Measurements from ENCODE around the gene NAAA. TPM values are rescaled to one million over a fixed set of nuclear protein-coding genes. Genes with fewer than 3 reads are reported as not detected.

The NAAA gene
- total and polyA plus RNA-seq, 2 of the 13 experiments (the other 11 are each of a cell fraction or from before 2014, with no cell fraction given), result 22.4 to 24.6 TPM

DNA sequence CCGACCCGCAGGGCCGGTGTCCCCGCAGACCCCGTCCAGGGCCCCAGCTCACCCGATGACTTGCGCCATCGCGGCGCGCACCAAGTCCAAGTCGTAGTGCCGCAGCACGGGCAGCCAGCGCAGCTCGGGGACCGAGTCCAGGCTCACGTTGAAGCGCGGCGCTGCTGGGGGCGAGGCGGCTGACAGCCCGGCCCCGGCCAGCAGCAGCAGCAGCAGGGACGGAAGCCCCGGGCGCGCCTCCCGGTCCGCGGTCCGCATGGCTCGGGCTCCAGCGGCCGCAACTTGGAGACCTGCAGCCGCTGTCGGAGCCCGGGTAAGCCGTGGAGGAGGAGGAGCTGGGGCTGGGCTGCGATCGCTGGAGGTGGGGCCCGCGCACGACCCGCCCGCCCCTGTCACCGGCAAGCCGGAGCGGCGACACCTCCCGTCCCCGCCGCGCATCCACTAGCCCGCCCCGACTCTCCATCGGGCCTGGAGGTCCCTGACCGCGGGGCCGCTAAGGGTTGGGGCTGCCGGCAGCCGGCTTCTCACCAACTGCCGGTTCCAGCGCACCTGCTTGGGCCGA, at the start of gene NAAA (continued):
- TF ChIP-seq, protein P1, sequence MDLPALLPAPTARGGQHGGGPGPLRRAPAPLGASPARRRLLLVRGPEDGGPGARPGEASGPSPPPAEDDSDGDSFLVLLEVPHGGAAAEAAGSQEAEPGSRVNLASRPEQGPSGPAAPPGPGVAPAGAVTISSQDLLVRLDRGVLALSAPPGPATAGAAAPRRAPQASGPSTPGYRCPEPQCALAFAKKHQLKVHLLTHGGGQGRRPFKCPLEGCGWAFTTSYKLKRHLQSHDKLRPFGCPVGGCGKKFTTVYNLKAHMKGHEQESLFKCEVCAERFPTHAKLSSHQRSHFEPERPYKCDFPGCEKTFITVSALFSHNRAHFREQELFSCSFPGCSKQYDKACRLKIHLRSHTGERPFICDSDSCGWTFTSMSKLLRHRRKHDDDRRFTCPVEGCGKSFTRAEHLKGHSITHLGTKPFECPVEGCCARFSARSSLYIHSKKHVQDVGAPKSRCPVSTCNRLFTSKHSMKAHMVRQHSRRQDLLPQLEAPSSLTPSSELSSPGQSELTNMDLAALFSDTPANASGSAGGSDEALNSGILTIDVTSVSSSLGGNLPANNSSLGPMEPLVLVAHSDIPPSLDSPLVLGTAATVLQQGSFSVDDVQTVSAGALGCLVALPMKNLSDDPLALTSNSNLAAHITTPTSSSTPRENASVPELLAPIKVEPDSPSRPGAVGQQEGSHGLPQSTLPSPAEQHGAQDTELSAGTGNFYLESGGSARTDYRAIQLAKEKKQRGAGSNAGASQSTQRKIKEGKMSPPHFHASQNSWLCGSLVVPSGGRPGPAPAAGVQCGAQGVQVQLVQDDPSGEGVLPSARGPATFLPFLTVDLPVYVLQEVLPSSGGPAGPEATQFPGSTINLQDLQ (CRISPR knock-in tag; IDR thresholded peaks at IDR 0.05), result 0 out of 2 replicates have a peak, but pooled peaks have one; percentile 64
- TF ChIP-seq ZZZ3 (CRISPR knock-in tag; IDR thresholded peaks at IDR 0.05; ENCODE audit: borderline replicate concordance) (no peak), POLR2G (IDR thresholded peaks at IDR 0.05; ENCODE audit: low read depth, low read length) (peak; percentile 65), HOXA7 (CRISPR knock-in tag; IDR thresholded peaks at IDR 0.05) (no peak), RARA (CRISPR knock-in tag; IDR thresholded peaks at IDR 0.05) (no peak), ARNT (IDR thresholded peaks at IDR 0.05) (no peak), ZNF3 (CRISPR knock-in tag; IDR thresholded peaks at IDR 0.05) (no peak), ZNF878 (CRISPR knock-in tag; IDR thresholded peaks at IDR 0.05) (no peak), ZNF772 (CRISPR knock-in tag; IDR thresholded peaks at IDR 0.05) (no peak; the same call in 1 of the 2 replicates), TRIM24 (CRISPR knock-in tag; IDR thresholded peaks at IDR 0.05) (no peak), ZFP82 (CRISPR knock-in tag; IDR thresholded peaks at IDR 0.05; ENCODE audit: borderline replicate concordance) (no peak), RARG (CRISPR knock-in tag; IDR thresholded peaks at IDR 0.05; ENCODE audit: low read depth) (no peak), PHF21A (CRISPR knock-in tag; IDR thresholded peaks at IDR 0.05) (peak; percentile 67; the same call in 1 of the 2 replicates), ZNF224 (CRISPR knock-in tag; IDR thresholded peaks at IDR 0.05) (no peak), SP2 (CRISPR knock-in tag; IDR thresholded peaks at IDR 0.05) (no peak), ZNF546 (CRISPR knock-in tag; conservative IDR thresholded peaks at IDR 0.05) (no peak)
- TF ChIP-seq, protein P2, sequence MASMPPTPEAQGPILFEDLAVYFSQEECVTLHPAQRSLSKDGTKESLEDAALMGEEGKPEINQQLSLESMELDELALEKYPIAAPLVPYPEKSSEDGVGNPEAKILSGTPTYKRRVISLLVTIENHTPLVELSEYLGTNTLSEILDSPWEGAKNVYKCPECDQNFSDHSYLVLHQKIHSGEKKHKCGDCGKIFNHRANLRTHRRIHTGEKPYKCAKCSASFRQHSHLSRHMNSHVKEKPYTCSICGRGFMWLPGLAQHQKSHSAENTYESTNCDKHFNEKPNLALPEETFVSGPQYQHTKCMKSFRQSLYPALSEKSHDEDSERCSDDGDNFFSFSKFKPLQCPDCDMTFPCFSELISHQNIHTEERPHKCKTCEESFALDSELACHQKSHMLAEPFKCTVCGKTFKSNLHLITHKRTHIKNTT (CRISPR knock-in tag; IDR thresholded peaks at IDR 0.05), result no peak
- TF ChIP-seq, protein P3, sequence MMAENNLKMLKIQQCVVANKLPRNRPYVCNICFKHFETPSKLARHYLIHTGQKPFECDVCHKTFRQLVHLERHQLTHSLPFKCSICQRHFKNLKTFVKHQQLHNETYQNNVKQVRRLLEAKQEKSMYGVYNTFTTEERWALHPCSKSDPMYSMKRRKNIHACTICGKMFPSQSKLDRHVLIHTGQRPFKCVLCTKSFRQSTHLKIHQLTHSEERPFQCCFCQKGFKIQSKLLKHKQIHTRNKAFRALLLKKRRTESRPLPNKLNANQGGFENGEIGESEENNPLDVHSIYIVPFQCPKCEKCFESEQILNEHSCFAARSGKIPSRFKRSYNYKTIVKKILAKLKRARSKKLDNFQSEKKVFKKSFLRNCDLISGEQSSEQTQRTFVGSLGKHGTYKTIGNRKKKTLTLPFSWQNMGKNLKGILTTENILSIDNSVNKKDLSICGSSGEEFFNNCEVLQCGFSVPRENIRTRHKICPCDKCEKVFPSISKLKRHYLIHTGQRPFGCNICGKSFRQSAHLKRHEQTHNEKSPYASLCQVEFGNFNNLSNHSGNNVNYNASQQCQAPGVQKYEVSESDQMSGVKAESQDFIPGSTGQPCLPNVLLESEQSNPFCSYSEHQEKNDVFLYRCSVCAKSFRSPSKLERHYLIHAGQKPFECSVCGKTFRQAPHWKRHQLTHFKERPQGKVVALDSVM (CRISPR knock-in tag; IDR thresholded peaks at IDR 0.05), result no peak
- TF ChIP-seq, protein P4, sequence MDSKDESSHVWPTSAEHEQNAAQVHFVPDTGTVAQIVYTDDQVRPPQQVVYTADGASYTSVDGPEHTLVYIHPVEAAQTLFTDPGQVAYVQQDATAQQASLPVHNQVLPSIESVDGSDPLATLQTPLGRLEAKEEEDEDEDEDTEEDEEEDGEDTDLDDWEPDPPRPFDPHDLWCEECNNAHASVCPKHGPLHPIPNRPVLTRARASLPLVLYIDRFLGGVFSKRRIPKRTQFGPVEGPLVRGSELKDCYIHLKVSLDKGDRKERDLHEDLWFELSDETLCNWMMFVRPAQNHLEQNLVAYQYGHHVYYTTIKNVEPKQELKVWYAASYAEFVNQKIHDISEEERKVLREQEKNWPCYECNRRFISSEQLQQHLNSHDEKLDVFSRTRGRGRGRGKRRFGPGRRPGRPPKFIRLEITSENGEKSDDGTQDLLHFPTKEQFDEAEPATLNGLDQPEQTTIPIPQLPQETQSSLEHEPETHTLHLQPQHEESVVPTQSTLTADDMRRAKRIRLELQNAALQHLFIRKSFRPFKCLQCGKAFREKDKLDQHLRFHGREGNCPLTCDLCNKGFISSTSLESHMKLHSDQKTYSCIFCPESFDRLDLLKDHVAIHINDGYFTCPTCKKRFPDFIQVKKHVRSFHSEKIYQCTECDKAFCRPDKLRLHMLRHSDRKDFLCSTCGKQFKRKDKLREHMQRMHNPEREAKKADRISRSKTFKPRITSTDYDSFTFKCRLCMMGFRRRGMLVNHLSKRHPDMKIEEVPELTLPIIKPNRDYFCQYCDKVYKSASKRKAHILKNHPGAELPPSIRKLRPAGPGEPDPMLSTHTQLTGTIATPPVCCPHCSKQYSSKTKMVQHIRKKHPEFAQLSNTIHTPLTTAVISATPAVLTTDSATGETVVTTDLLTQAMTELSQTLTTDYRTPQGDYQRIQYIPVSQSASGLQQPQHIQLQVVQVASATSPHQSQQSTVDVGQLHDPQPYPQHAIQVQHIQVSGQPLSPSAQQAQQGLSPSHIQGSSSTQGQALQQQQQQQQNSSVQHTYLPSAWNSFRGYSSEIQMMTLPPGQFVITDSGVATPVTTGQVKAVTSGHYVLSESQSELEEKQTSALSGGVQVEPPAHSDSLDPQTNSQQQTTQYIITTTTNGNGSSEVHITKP (CRISPR knock-in tag; IDR thresholded peaks at IDR 0.05; ENCODE audit: low read depth), result no peak; the same call in 1 of the 2 replicates
- TF ChIP-seq, protein P5, sequence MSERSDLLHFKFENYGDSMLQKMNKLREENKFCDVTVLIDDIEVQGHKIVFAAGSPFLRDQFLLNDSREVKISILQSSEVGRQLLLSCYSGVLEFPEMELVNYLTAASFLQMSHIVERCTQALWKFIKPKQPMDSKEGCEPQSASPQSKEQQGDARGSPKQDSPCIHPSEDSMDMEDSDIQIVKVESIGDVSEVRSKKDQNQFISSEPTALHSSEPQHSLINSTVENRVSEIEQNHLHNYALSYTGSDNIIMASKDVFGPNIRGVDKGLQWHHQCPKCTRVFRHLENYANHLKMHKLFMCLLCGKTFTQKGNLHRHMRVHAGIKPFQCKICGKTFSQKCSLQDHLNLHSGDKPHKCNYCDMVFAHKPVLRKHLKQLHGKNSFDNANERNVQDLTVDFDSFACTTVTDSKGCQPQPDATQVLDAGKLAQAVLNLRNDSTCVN (CRISPR knock-in tag; IDR thresholded peaks at IDR 0.05; ENCODE audit: borderline replicate concordance), result no peak

Measured in HepG2 (cell line).